ENCODE measurements around the gene FHL2.

The FHL2 gene

GRCh38 chr2:105421053-105421452 lies 22.2 kb upstream of the FHL2 start:
- DNase-seq: no peak

GRCh38 chr2:105418522-105418921 lies 19.7 kb upstream of the FHL2 start:
- DNase-seq: no peak

DNA sequence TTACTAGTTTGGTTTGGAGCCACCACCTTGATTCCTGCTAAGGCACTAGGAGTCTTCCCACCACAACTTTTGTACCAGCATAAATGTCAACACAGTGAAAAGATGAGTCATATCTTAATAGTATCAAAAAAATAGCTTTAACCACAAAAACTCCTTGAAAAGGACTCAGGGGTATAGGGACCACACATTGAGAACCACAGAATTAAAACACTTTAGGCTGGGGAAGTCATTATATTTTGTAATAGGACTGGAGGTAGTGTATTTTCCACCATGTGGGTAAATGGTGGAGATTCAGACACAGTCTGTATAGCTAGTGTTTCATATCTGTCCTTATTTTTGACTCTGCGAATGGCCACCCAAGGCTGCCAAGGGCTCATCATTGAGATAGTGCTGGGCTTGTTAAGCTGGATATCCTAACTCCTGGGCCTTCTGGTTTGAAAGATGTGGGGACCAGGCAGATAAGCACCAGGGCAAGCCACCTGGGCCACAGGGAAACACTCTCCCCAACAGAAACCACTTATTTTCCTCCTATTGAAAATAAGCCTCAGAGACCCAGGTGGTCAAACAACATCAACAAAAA lies 19.1 kb upstream of the FHL2 start:
- no peak for DNase-seq

GRCh38 chr2:105416156-105416555 lies 17.3 kb upstream of the FHL2 start:
- no peak for DNase-seq

DNA sequence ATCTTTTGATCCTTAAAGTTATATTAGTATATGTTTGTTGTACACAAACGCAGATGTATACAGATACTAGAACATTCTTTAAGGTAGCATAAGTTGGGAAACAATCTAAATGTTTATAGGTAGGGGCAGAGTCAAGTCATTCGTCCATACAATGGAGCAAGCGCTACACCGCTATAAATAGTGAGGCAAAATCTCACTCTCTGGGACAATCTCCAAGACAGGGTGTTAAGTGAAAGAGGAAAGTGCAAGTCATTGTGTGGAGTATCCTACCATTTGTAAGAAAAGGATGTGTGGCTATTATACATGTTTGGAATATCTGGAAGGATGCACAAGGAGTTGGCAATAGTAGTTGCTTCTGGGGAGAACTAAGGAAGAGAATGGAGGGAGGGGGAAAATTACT lies 16.2 kb upstream of the FHL2 start:
- no peak for DNase-seq

GRCh38 chr2:105413206-105413605 lies 14.4 kb upstream of the FHL2 start:
- no peak for DNase-seq

- DNase-seq: no peak
Observed at GRCh38 chr2:105412584-105412983, 13.7 kb upstream of the FHL2 start.

- DNase-seq: no peak
Observed at GRCh38 chr2:105411720-105412407, 13.0 kb upstream of the FHL2 start.

DNA sequence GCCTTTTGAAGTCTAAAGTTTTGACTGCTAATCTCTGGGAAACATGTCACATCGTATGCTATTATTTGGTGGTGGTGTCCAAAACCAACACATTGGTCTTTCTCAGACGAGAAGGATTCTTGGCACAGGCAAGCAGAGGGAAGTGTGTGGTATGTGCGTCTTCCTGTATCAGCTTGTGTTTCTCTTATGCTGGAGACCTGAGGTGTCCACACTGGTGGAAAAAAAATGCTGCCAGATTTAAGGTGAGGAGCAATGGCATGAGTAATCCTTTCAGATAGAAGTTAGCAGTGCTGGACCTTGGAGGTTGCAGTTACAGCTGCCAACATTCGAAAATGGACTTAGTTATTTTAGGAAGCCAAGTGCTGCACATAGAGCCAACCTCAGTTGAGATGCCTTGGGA lies 11.7 kb upstream of the FHL2 start:
- no peak for DNase-seq

- no peak for DNase-seq
Observed at GRCh38 chr2:105409717-105410116, 10.9 kb upstream of the FHL2 start.

GRCh38 chr2:105407946-105408743 lies 9.3 kb upstream of the FHL2 start:
- no peak for DNase-seq

DNA sequence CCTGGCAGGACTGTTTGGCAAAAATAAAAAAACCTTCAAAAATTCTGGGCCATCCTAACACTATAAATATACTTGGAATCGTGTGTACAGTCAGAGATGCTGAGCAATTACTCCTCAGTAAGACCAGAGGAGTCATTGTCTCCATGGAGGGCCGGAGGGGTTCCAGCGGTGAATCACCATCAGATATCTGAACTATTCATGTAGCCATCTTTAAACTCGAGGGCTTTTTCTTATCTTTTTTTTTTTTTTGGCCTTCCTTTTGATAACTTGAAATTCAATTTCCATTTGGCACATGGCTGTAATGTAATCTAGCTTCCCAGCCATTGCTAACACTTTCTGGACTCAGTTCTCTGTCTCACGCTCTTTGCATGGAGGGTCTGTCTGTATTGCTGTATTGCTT lies 7.4 kb upstream of the FHL2 start:
- DNase-seq: no peak

- no peak for DNase-seq
Observed at GRCh38 chr2:105405291-105405690, 6.4 kb upstream of the FHL2 start.

DNA sequence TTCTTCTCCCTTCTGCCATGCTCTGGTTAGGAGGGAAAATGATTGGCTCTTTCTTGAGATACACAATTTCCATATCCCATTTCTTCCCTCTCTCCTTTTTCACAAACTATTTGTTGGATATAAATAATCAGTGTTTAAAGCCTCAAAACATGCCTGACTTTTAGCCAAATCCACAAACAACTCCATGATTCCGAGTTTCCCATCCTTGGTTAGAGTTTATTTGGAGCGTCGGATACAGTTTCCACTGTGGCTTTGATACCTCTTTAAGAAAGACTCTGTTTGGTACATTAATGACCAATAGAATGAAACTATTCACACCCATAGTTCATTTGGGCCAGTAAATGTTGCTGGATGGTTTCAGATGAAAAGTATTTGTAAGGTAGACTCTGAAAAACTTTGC lies 5.9 kb upstream of the FHL2 start:
- no peak for DNase-seq

DNA sequence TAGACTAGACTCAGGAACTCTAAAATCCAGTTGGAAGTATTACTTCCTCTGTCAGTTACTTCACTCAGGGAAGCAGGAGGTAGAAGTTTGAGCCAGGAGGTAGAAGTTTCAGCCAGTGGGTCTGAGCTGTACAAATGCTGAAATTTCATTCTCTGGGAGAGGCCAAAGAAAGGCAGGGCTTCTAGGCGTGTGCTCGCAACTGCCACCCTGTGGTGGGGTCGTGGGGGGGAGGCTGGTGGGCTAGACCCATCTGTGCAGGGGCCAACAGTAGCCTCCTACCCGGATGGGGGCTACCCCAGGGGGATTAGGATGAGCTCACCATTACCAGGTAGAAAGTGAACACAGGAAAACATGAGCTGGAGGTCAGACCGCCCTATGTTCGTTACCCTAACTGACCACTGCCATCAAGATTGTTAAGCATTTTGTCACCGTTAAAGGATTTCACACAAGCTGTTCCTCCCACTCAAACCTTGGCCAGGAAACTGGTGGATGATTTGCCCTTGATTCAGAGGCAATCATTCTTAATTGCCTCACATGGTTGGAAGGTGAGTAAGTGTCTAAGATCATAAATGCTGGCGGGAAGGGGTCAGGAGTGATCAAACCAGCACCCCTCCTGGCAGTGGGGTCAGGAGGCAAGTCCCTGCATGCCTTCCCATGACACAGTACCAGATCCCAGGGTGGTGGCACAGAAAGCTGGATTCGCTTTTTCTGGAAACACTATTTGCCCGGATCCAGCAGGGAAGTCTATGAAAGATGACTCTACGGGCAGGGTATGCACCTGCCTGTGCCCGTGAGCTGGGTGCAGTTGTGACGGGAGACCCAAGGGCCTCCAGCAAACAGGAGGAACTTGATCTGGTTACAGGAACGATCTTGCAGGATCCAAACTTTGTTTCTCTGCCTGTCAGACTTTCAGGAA lies 5.2 kb upstream of the FHL2 start:
- no peak for DNase-seq

GRCh38 chr2:105403241-105403782 lies 4.5 kb upstream of the FHL2 start:
- no peak for DNase-seq

DNA sequence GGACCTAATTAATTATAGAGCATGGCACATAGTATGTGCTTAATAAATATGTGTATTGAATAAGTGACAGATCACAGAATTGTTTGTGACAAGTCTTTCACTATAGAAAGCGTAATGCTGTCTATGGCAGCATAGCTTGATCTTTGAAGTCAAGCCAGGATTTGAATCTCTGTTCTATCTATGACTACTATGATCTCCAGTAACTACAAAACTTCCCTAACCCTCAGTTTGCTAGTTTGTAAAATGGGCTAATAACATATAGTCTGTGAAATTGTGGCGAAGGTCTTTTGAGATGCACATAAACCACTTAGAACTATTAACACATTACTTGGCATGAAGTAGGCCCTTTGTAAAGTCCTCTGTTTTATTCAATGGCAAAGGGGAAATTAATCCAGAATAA lies 4.0 kb upstream of the FHL2 start:
- DNase-seq: no peak

GRCh38 chr2:105401867-105402266 lies 3.0 kb upstream of the FHL2 start:
- no peak for DNase-seq

- no peak for DNase-seq
Observed at GRCh38 chr2:105400138-105400540, 1.3 kb upstream of the FHL2 start.

DNA sequence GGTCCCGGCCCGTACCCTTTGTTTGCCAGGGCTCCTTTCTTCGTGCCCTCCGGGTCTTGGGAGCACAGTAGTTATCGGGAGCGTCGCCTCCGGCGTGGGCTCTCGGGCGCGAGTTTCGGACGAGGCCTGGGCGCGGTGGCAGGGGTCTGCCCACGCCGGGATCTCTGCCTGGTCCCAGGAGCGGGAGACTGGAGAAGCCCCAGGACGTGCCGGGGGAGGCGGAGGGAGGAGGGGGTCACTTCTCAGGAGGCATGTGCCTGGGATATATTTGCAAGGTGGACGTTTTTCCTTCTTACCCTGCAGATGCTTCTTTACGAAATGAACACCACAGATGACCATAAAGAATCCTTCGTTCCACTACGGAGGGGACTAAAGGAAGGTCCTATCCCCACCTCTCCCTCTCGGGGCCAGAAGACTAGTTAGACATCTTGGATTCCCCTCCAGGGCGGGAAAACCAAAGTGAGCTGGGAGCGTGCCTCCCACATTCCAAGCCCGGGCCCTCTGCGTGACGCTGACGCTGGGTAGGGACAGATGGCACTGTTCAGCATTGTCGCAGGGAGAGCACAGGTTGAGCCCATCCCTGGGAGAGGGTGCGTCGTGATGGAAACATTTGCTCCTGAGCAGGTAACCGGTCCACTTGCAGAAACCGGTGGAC lies 483 bp upstream of the FHL2 start:
- no peak for DNase-seq

GRCh38 chr2:105397953-105398335 lies 907 bp downstream of the FHL2 start:
- DNase-seq: no peak

- DNase-seq: no peak
Observed at GRCh38 chr2:105397025-105397722, 1.7 kb downstream of the FHL2 start.
